ENCODE data around the gene SLC29A4. TPM values are rescaled to one million over a fixed set of nuclear protein-coding genes. Genes with fewer than 3 reads are reported as not detected.

Gene SLC29A4
- total RNA-seq, 1 donor from 2014 or later: 0.38 TPM

DNA sequence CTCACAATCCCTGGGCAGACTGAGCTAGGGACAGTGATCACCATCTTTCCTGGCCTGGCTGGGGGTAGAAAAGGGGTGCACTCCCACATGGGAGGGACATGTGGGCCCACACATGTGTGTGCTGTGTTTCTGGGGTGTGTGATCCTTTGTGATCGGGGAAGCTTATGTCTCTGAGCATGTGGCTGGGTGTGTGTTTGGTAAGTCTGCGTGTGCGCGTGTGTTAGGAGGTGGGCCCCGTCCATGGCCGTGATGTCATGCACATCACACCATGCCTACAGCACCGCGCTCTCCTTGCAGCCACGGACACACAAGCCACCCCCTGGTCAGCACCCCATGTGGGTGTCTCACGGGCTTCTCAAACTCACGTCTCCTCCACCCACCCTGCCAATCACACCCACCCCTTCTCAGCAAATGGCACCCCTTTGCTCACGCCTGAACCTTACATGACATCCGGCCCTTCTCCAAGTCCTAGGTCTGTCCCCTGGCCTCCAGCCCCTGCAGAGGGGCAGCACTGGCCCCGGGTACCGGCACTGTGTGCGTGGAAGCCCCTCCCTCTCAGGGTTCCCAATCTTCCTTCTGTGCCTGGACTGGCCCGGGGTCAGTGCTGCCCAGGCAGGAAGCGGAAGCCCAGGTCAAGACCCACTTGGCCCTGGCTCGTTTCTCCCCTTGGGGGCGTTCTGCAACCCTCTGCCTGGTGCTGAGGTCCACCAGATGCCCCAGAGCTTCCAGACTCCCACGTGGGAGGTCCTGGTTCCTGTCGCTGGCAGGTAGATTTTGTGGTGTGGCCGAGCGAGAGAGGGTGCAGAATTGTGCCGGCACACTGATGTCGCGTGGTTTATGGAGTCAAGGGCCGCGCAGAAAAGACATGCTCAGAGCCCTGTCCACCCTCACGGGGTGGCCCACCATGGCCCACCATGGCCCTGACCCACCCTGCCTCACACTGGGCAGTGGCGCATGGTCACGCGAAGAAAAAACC is 12.6 kb downstream of the SLC29A4 start:
- ATAC-seq (ENCODE audit: low read depth) (no peak), DNase-seq (no peak)
- CTCF ChIA-PET: no interaction called here
- peak overlapping the region; percentile 51 for H3K4me3 Mint-ChIP-seq
- H3K9me3 Mint-ChIP-seq: peaks cover 4% of the 10 kb centered on the region
- no peaks in the 10 kb centered on the region for H3K36me3 Mint-ChIP-seq (ENCODE audit: low read depth)
- TF ChIP-seq CTCF (IDR thresholded peaks at IDR 0.05): no peak
- H3K27ac Mint-ChIP-seq: no peak overlapping the region
- H3K4me1 Mint-ChIP-seq: peaks cover 12% of the 10 kb centered on the region
- H3K27me3 Mint-ChIP-seq: peaks cover 19% of the 10 kb centered on the region
- POLR2A ChIA-PET: interaction anchor here (0.5 kb wide), 1 partner anchor 215 kb away, joined by 9 read pairs; no protein-coding TSS in a partner anchor
- intact Hi-C loops (cut with micrococcal nuclease): no loop called here

GRCh38 chr7:5296015-5296610 is 13.4 kb downstream of the SLC29A4 start:
- TF ChIP-seq CTCF (IDR thresholded peaks at IDR 0.05): no peak
- Mint-ChIP-seq H3K4me1 (peaks cover 12% of the 10 kb centered on the region), H3K36me3 (ENCODE audit: low read depth) (no peaks in the 10 kb centered on the region), H3K27me3 (peaks cover 19% of the 10 kb centered on the region), H3K4me3 (peak overlapping the region; percentile 51), H3K9me3 (peaks cover 4% of the 10 kb centered on the region), H3K27ac (no peak overlapping the region)
- ATAC-seq (ENCODE audit: low read depth) (peak; percentile 3), DNase-seq (no peak)
- ChIA-PET CTCF (no interaction called here), POLR2A (no interaction called here)
- intact Hi-C loops (cut with micrococcal nuclease): no loop called here

- ChIA-PET CTCF (no interaction called here), POLR2A (no interaction called here)
- no peak overlapping the region for H3K27ac Mint-ChIP-seq
- peaks cover 12% of the 10 kb centered on the region for H3K4me1 Mint-ChIP-seq
- peaks cover 4% of the 10 kb centered on the region for H3K9me3 Mint-ChIP-seq
- peaks cover 22% of the 10 kb centered on the region for H3K27me3 Mint-ChIP-seq
- TF ChIP-seq CTCF (IDR thresholded peaks at IDR 0.05): no peak
- DNase-seq: peak; percentile 43
- intact Hi-C loops (cut with micrococcal nuclease): no loop called here
- peak; percentile 85 for ATAC-seq (ENCODE audit: low read depth)
- H3K36me3 Mint-ChIP-seq (ENCODE audit: low read depth): no peaks in the 10 kb centered on the region
- H3K4me3 Mint-ChIP-seq: peak overlapping the region; percentile 81
Measured at GRCh38 chr7:5296611-5297226, 14.0 kb downstream of the SLC29A4 start.

DNA sequence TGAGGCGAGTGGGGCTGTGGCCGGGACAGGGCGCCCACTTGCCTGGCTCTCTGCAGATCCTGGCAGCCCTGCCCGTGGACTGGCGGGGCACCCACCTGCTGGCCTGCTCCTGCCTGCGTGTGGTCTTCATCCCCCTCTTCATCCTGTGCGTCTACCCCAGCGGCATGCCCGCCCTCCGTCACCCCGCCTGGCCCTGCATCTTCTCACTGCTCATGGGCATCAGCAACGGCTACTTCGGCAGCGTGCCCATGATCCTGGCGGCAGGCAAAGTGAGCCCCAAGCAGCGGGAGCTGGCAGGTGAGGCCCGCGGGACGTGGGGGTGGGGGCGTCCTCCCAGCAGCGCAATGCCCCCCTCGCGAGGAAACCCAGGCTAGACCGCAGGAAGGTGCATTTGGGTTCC is 17.6 kb downstream of the SLC29A4 start:
- ATAC-seq (ENCODE audit: low read depth): no peak
- ChIA-PET POLR2A (no interaction called here), CTCF (no interaction called here)
- H3K27me3 Mint-ChIP-seq: peaks cover 22% of the 10 kb centered on the region
- no peaks in the 10 kb centered on the region for H3K36me3 Mint-ChIP-seq (ENCODE audit: low read depth)
- H3K4me3 Mint-ChIP-seq: no peak overlapping the region
- intact Hi-C loops (cut with micrococcal nuclease): no loop called here
- peaks cover 12% of the 10 kb centered on the region for H3K4me1 Mint-ChIP-seq
- H3K27ac Mint-ChIP-seq: no peak overlapping the region
- H3K9me3 Mint-ChIP-seq: no peaks in the 10 kb centered on the region
- DNase-seq: no peak
- TF ChIP-seq CTCF (IDR thresholded peaks at IDR 0.05): no peak

- H3K4me1 Mint-ChIP-seq: no peaks in the 10 kb centered on the region
- no peaks in the 10 kb centered on the region for H3K9me3 Mint-ChIP-seq
- no peak for ATAC-seq (ENCODE audit: low read depth)
- no peak for TF ChIP-seq CTCF (IDR thresholded peaks at IDR 0.05)
- H3K27me3 Mint-ChIP-seq: peaks cover 11% of the 10 kb centered on the region
- no peak overlapping the region for H3K27ac Mint-ChIP-seq
- no peak overlapping the region for H3K4me3 Mint-ChIP-seq
- ChIA-PET CTCF (no interaction called here), POLR2A (no interaction called here)
- no peak for DNase-seq
- H3K36me3 Mint-ChIP-seq (ENCODE audit: low read depth): peaks cover 2% of the 10 kb centered on the region
- intact Hi-C loops (cut with micrococcal nuclease): no loop called here
Measured at GRCh38 chr7:5302577-5302976, 19.8 kb downstream of the SLC29A4 start.

All from activated B cell treated with CpG ODN at 0.5 μM for 24 hours (primary cell).